Left colon (tissue), 2 donors: ENCODE measurements around the gene SYT1. TPM values are rescaled to one million over a fixed set of nuclear protein-coding genes. Genes with fewer than 3 reads are reported as not detected.

Source experiments
- ATAC-seq: fragments of 200-7000 bp; cut with Tn5 transposase; one replicate; pipeline ENCODE4 v1.9.1; 2020; ENCODE audit warnings: mild to moderate bottlenecking, moderate library complexity
- DNase-seq, 2 donors: peaks; one replicate each; pipeline ENCODE4 v3.0.0-alpha.2; 2020
- intact Hi-C, 2 donors: fragments of 100-400 bp; cut with DNase I in 1 of 2; cut with micrococcal nuclease in 1 of 2; formaldehyde crosslinking; loops; one replicate each; pipeline versions ENCODE4 v1.11.2 to v1.14.0; 2022; cut with DNase I, micrococcal nuclease
- total RNA-seq, 2 donors: library from RNA; stranded (reverse); fragmentation: NEBNext Ultra II Directional; extraction: Animal tissue kit (Norgen Biotek cat#: 25700); gene quantifications; one replicate each; pipeline ENCODE4 v1.2.1, GENCODE V29; 2021
- donor health status: DM: no; HTN: no; CAD: no.
- donor health status: DM: yes; HTN: yes; CAD: no.

The SYT1 gene
- total RNA-seq, 2 donors from 2014 or later, result 0.92 to 1.5 TPM

- no peak for ATAC-seq
- DNase-seq, result no peak
- intact Hi-C loops, result no loop called here
Observed at GRCh38 chr12:79236920-79237319, 372.3 kb downstream of the SYT1 start.

- intact Hi-C loops, result no loop called here
- ATAC-seq (no peak), DNase-seq (no peak)
Observed at GRCh38 chr12:79238246-79238645, 373.7 kb downstream of the SYT1 start.

GRCh38 chr12:79247494-79247893, 382.9 kb downstream of the SYT1 start:
- DNase-seq, result no peak
- intact Hi-C loops, result no loop called here
- ATAC-seq, result no peak

- ATAC-seq, result no peak
- DNase-seq, result no peak
- intact Hi-C loops, result no loop called here
Observed at GRCh38 chr12:79250186-79250585, 385.6 kb downstream of the SYT1 start.

GRCh38 chr12:79250960-79251755, 386.6 kb downstream of the SYT1 start:
- intact Hi-C loops, result no loop called here
- ATAC-seq (no peak), DNase-seq (no peak)

- ATAC-seq (no peak), DNase-seq (no peak)
- intact Hi-C loops, result no loop called here
Observed at GRCh38 chr12:79252358-79253075, 387.9 kb downstream of the SYT1 start.

GRCh38 chr12:79255288-79255687, 390.7 kb downstream of the SYT1 start:
- no peak for DNase-seq
- intact Hi-C loops, result no loop called here
- ATAC-seq, result no peak

GRCh38 chr12:79260923-79261322, 396.3 kb downstream of the SYT1 start:
- ATAC-seq, result no peak
- no peak for DNase-seq
- intact Hi-C loops, result no loop called here

- DNase-seq (no peak), ATAC-seq (no peak)
- intact Hi-C loops, result no loop called here
Observed at GRCh38 chr12:79262938-79263337, 398.4 kb downstream of the SYT1 start.

GRCh38 chr12:79266343-79267144, 402.0 kb downstream of the SYT1 start:
- DNase-seq (no peak), ATAC-seq (no peak)
- intact Hi-C loops, result no loop called here

- DNase-seq, result no peak
- ATAC-seq, result no peak
- intact Hi-C loops, result no loop called here
Observed at GRCh38 chr12:79267580-79267979, 403.0 kb downstream of the SYT1 start.

- intact Hi-C loops, result no loop called here
- ATAC-seq, result no peak
- no peak for DNase-seq
Observed at GRCh38 chr12:79274501-79275064, 410.0 kb downstream of the SYT1 start.

GRCh38 chr12:79275631-79276030, 411.1 kb downstream of the SYT1 start:
- DNase-seq, result no peak
- intact Hi-C loops, result no loop called here
- no peak for ATAC-seq

- ATAC-seq (no peak), DNase-seq (no peak)
- intact Hi-C loops, result no loop called here
Observed at GRCh38 chr12:79283364-79283763, 418.8 kb downstream of the SYT1 start.

- DNase-seq (no peak), ATAC-seq (no peak)
- intact Hi-C loops, result no loop called here
Observed at GRCh38 chr12:79288911-79289310, 424.3 kb downstream of the SYT1 start.

- ATAC-seq, result no peak
- intact Hi-C loops, result no loop called here
- DNase-seq, result no peak
Observed at GRCh38 chr12:79291711-79292110, 427.1 kb downstream of the SYT1 start.

GRCh38 chr12:79294590-79294989, 430.0 kb downstream of the SYT1 start:
- intact Hi-C loops, result no loop called here
- no peak for ATAC-seq
- no peak for DNase-seq

- DNase-seq, result no peak
- intact Hi-C loops, result no loop called here
- ATAC-seq, result no peak
Observed at GRCh38 chr12:79295572-79295971, 431.0 kb downstream of the SYT1 start.

- no peak for ATAC-seq
- intact Hi-C loops, result no loop called here
- no peak for DNase-seq
Observed at GRCh38 chr12:79296133-79296532, 431.6 kb downstream of the SYT1 start.
